ENCODE measurements around the gene ADRA2C. TPM values are rescaled to one million over a fixed set of nuclear protein-coding genes. Genes with fewer than 3 reads are reported as not detected.

ADRA2C gene
- total RNA-seq, 1 donor from 2014 or later = not detected

DNA sequence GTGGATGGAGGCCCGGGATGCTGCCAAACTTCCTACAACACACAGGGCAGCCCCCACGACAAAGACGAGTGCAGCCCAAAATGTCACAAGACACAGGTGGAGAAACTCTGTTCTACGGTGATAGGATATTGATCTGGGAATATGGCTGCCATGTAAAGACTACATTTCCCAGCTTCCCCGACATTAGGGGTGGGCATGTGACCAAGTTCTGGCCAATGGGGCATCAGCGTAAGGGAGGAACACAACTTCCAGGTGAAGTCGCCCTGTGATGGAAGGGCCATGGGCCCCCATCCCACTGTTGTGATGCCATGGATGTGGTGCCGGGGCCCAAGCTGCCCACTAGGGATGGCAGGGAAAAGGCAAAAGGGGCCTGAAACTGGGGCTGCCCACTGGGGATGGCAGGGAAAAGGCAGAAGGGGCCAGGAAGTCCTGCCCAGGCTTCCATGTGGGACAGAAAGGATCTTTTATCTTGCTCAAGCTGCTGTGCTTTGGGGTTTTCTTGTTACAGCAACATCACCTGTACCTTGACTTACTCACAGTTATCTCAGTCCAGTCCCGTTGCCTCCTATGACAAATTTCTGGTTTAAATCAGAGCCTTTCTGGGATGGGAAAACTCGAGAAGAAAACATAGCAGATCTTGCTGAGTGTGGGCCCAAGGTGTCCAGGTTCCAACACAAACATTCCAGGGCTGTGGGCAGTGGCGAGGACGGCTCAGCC lies 9.7 kb upstream of the ADRA2C start:
- Mint-ChIP-seq H3K36me3 (ENCODE audit: low read depth) (no peaks in the 10 kb centered on the region), H3K9me3 (no peaks in the 10 kb centered on the region), H3K27ac (no peak overlapping the region), H3K27me3 (ENCODE audit: insufficient read depth) (peaks cover 1% of the 10 kb centered on the region), H3K4me3 (no peak overlapping the region), H3K4me1 (ENCODE audit: low read depth) (no peaks in the 10 kb centered on the region)
- intact Hi-C loops (cut with micrococcal nuclease) = no loop called here
- no peak for DNase-seq (ENCODE audit: low spot score)

DNA sequence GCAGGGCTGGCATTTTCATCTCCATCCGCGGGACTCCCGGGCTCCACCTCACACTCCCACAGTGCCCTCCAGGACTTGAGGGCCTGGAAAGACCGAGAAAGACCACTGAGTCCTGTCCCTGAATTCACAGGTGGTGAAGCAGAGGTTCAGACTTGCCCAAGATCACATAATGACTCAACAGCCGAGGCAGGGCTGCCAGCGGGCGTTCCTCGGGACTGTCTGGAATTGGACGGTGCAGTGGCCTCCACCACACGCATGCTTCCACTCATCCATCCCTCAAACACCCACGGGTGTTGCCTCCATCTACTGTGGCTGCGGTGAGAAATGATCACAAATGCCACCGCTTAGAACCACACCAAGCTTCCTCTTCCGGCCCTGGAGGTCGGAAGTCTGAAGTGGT lies 6.9 kb upstream of the ADRA2C start:
- Mint-ChIP-seq H3K9me3 (no peaks in the 10 kb centered on the region), H3K36me3 (ENCODE audit: low read depth) (no peaks in the 10 kb centered on the region), H3K27me3 (ENCODE audit: insufficient read depth) (peaks cover 3% of the 10 kb centered on the region), H3K27ac (no peak overlapping the region), H3K4me1 (ENCODE audit: low read depth) (no peaks in the 10 kb centered on the region), H3K4me3 (no peak overlapping the region)
- no peak for DNase-seq (ENCODE audit: low spot score)
- intact Hi-C loops (cut with micrococcal nuclease) = no loop called here

DNA sequence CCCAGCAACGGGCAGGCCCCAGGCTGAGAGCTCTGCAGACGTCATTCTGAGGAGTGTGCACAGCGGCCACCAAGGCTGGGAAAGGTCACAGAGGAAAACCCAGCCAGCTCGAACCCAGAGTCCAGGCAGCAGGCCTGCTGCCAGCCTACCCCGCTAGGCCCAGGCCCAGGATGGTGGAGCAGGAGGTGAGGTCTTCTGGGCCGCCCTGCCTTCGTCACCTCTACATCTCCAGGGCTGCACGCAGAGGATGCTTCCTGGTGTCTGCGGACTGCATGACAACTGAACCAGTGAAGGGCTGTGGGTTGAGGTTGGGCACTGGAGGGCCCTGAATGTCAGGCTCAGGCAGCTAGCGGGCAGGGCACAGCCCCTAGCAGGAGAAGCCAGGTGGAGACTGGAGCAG lies 5.8 kb upstream of the ADRA2C start:
- Mint-ChIP-seq H3K36me3 (ENCODE audit: low read depth) (no peaks in the 10 kb centered on the region), H3K27me3 (ENCODE audit: insufficient read depth) (peaks cover 7% of the 10 kb centered on the region), H3K9me3 (no peaks in the 10 kb centered on the region), H3K4me1 (ENCODE audit: low read depth) (no peaks in the 10 kb centered on the region), H3K4me3 (no peak overlapping the region), H3K27ac (no peak overlapping the region)
- intact Hi-C loops (cut with micrococcal nuclease) = no loop called here
- DNase-seq (ENCODE audit: low spot score) = no peak

DNA sequence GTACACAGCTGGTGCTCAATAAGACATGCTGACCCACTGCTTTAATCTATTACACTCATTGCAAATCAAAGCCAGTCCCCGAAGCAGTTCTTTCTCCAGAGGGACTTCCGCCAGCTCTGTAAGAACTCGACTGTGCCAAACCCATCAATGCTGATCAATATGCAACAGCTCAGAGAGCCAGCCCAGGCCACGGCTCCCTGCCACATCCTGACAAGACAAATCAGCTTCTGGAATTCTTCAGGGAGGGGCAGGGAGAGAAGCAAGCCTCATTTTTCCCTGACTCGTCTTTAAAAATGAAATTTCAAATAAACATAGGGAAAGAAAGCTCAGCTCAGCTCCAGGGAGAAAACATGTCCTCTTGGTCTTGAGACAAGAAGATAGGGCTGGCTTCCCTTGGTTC lies 5.3 kb upstream of the ADRA2C start:
- H3K4me3 Mint-ChIP-seq = no peak overlapping the region
- peaks cover 7% of the 10 kb centered on the region for H3K27me3 Mint-ChIP-seq (ENCODE audit: insufficient read depth)
- no peaks in the 10 kb centered on the region for H3K9me3 Mint-ChIP-seq
- H3K4me1 Mint-ChIP-seq (ENCODE audit: low read depth) = no peaks in the 10 kb centered on the region
- no peak overlapping the region for H3K27ac Mint-ChIP-seq
- no peaks in the 10 kb centered on the region for H3K36me3 Mint-ChIP-seq (ENCODE audit: low read depth)
- intact Hi-C loops (cut with micrococcal nuclease) = no loop called here
- no peak for DNase-seq (ENCODE audit: low spot score)

DNA sequence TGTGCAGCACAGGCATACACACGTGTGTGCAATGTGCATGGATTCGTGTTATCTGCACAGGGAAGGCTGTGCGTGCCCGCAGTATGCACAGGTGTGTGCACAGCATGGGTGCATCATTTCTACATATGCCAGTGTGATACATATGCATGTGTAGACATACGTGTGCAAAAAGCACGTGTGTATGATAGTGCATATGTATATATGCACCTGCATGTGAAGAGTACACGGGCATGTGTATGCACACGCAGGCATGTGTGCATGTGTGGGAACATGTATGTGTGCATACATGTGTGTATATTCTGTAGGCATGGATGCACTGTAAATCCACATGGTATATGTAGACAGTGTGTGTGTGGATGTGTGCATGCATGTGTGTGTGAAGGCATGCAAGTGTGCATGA lies 3.9 kb upstream of the ADRA2C start:
- H3K27ac Mint-ChIP-seq = no peak overlapping the region
- intact Hi-C loops (cut with micrococcal nuclease) = no loop called here
- H3K36me3 Mint-ChIP-seq (ENCODE audit: low read depth) = no peaks in the 10 kb centered on the region
- peaks cover 9% of the 10 kb centered on the region for H3K27me3 Mint-ChIP-seq (ENCODE audit: insufficient read depth)
- H3K9me3 Mint-ChIP-seq = no peaks in the 10 kb centered on the region
- no peak overlapping the region for H3K4me3 Mint-ChIP-seq
- no peak for DNase-seq (ENCODE audit: low spot score)
- no peaks in the 10 kb centered on the region for H3K4me1 Mint-ChIP-seq (ENCODE audit: low read depth)

DNA sequence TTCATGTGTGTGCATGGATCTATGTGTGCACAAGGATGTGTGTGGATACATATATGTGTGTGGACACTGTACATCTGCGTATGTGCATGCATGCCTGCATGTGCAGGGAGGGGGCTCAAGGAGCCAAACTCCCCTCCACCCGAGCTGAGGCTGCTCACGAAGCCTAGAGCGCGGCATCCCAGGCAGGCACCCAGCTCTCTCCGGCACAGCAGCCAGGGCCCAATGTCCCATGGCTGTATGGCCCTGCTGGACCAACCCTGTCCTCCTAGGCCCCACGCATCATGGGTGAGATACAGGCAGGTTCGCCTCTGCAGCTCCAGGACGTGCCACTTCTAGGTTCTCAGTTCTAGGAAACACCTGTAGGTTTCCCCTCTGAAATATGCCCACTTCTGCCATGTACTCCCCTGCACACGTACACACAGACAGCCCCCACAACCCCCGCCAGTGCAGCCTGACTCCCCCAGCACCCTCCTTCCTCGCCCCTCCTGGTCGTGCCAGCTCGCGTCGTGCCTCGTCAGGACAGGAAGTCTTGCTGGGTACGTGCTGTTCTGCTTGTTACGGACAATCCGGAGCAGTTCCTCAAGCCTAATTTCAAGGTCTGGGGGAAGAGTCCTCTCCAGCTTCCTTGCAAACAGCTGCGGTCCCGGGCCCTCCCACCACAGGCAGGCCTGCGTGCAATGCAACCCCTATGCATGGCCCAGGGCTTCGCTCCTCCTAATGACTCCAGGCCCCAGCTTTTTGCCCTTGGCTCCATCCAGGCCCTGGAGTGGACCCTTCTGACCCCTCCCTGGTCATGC lies 3.2 kb upstream of the ADRA2C start:
- Mint-ChIP-seq H3K36me3 (ENCODE audit: low read depth) (peaks cover 3% of the 10 kb centered on the region), H3K4me1 (ENCODE audit: low read depth) (no peaks in the 10 kb centered on the region), H3K4me3 (no peak overlapping the region), H3K27me3 (ENCODE audit: insufficient read depth) (peaks cover 11% of the 10 kb centered on the region), H3K9me3 (no peaks in the 10 kb centered on the region), H3K27ac (no peak overlapping the region)
- intact Hi-C loops (cut with micrococcal nuclease) = no loop called here
- no peak for DNase-seq (ENCODE audit: low spot score)

DNA sequence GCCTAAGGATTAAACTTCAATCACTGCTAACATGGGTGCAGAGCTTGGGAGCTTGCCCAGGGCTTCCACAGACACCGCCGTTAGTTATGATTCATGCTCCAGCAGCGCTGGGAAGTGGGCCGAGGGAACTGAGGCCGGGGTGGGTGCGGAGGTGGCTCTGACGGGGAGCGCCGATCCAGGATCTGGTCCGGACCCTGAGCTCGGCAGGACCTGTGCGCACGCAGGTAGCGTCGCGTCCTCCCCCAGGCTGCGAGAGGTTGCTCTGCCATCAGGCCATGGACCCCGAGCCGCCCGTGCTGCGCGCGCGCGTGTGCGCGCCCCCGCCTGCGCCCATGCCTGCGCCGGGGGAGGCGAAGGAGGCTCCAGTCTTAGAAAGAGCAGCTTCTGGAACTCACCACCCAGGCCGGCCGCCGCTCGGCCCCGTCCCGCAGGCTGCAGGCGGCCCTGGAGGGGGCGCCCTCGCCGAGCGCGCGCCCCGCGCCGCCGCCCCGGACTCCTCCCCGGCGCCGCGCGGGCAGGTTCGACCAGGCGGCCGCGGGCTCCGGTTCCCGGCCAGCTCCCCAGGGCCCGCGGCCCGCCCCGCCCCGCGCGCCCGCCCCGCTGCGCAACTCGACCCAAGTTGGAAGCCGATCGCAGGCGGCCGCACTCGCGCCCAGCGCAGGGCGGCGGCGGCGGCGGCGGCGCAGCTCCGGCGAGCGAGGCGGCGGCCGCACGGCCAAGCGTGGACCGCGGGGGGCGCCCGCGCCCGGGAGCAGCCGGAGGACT lies 732 bp upstream of the ADRA2C start:
- H3K27ac Mint-ChIP-seq = no peak overlapping the region
- no peak for DNase-seq (ENCODE audit: low spot score)
- intact Hi-C loops (cut with micrococcal nuclease) = no loop called here
- peaks cover 3% of the 10 kb centered on the region for H3K36me3 Mint-ChIP-seq (ENCODE audit: low read depth)
- H3K4me3 Mint-ChIP-seq = no peak overlapping the region
- peaks cover 11% of the 10 kb centered on the region for H3K27me3 Mint-ChIP-seq (ENCODE audit: insufficient read depth)
- no peaks in the 10 kb centered on the region for H3K9me3 Mint-ChIP-seq
- H3K4me1 Mint-ChIP-seq (ENCODE audit: low read depth) = no peaks in the 10 kb centered on the region

DNA sequence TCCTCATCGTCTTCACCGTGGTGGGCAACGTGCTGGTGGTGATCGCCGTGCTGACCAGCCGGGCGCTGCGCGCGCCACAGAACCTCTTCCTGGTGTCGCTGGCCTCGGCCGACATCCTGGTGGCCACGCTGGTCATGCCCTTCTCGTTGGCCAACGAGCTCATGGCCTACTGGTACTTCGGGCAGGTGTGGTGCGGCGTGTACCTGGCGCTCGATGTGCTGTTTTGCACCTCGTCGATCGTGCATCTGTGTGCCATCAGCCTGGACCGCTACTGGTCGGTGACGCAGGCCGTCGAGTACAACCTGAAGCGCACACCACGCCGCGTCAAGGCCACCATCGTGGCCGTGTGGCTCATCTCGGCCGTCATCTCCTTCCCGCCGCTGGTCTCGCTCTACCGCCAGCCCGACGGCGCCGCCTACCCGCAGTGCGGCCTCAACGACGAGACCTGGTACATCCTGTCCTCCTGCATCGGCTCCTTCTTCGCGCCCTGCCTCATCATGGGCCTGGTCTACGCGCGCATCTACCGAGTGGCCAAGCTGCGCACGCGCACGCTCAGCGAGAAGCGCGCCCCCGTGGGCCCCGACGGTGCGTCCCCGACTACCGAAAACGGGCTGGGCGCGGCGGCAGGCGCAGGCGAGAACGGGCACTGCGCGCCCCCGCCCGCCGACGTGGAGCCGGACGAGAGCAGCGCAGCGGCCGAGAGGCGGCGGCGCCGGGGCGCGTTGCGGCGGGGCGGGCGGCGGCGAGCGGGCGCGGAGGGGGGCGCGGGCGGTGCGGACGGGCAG lies 792 bp downstream of the ADRA2C start:
- H3K27me3 Mint-ChIP-seq (ENCODE audit: insufficient read depth) = peaks cover 11% of the 10 kb centered on the region
- H3K27ac Mint-ChIP-seq = peak overlapping the region; percentile 23
- intact Hi-C loops (cut with micrococcal nuclease) = no loop called here
- no peaks in the 10 kb centered on the region for H3K9me3 Mint-ChIP-seq
- peaks cover 3% of the 10 kb centered on the region for H3K36me3 Mint-ChIP-seq (ENCODE audit: low read depth)
- no peak for DNase-seq (ENCODE audit: low spot score)
- no peaks in the 10 kb centered on the region for H3K4me1 Mint-ChIP-seq (ENCODE audit: low read depth)
- no peak overlapping the region for H3K4me3 Mint-ChIP-seq

DNA sequence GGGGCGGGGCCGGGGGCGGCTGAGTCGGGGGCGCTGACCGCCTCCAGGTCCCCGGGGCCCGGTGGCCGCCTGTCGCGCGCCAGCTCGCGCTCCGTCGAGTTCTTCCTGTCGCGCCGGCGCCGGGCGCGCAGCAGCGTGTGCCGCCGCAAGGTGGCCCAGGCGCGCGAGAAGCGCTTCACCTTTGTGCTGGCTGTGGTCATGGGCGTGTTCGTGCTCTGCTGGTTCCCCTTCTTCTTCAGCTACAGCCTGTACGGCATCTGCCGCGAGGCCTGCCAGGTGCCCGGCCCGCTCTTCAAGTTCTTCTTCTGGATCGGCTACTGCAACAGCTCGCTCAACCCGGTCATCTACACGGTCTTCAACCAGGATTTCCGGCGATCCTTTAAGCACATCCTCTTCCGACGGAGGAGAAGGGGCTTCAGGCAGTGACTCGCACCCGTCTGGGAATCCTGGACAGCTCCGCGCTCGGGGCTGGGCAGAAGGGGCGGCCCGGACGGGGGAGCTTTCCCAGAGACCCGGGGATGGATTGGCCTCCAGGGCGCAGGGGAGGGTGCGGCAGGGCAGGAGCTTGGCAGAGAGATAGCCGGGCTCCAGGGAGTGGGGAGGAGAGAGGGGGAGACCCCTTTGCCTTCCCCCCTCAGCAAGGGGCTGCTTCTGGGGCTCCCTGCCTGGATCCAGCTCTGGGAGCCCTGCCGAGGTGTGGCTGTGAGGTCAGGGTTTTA lies 1.5 kb downstream of the ADRA2C start:
- intact Hi-C loops (cut with micrococcal nuclease) = no loop called here
- no peaks in the 10 kb centered on the region for H3K9me3 Mint-ChIP-seq
- no peaks in the 10 kb centered on the region for H3K4me1 Mint-ChIP-seq (ENCODE audit: low read depth)
- H3K4me3 Mint-ChIP-seq = no peak overlapping the region
- no peak overlapping the region for H3K27ac Mint-ChIP-seq
- peaks cover 11% of the 10 kb centered on the region for H3K27me3 Mint-ChIP-seq (ENCODE audit: insufficient read depth)
- H3K36me3 Mint-ChIP-seq (ENCODE audit: low read depth) = peaks cover 3% of the 10 kb centered on the region
- no peak for DNase-seq (ENCODE audit: low spot score)

DNA sequence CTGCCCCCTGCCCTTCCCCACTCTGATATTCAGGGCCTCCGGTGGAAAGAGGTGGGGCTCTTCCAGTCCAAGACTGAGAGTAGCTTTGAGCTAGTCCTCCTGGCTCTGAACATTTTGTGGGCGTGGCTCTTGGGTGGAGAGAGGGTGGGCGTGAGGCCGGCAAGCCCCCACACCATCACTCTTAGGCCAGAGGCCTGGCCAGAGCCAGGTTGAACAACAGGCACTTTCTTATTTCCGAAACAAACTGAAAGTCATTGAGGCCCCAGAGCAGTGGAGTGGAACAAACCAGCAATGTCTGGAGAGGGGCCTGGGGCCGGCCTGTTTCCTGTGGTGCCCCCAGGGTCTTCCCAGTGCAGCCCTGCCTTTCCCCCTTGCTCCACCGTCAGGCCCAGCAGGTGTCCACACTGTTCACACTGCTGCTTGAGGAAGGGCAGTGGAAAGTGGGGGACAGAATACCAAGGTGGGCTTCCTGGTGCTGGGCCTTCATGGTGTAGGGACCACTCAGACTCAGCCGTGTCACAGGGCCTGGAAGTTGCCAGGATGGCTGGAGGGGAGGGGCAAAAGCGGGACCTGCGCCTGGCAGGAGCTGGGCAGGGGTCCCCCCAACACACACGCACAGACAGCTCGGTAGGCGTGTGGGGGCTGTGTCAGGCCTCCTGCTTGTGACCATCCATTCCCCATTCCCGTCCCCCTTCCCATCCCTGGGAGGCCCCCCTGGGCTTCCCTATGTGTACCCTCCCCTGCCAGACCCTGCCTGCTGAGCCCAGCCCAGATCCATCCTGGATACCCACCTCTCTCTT lies 2.9 kb downstream of the ADRA2C start:
- H3K27ac Mint-ChIP-seq = no peak overlapping the region
- no peaks in the 10 kb centered on the region for H3K4me1 Mint-ChIP-seq (ENCODE audit: low read depth)
- H3K9me3 Mint-ChIP-seq = no peaks in the 10 kb centered on the region
- no peak for DNase-seq (ENCODE audit: low spot score)
- no peak overlapping the region for H3K4me3 Mint-ChIP-seq
- H3K27me3 Mint-ChIP-seq (ENCODE audit: insufficient read depth) = peaks cover 10% of the 10 kb centered on the region
- intact Hi-C loops (cut with micrococcal nuclease) = no loop called here
- peaks cover 3% of the 10 kb centered on the region for H3K36me3 Mint-ChIP-seq (ENCODE audit: low read depth)

DNA sequence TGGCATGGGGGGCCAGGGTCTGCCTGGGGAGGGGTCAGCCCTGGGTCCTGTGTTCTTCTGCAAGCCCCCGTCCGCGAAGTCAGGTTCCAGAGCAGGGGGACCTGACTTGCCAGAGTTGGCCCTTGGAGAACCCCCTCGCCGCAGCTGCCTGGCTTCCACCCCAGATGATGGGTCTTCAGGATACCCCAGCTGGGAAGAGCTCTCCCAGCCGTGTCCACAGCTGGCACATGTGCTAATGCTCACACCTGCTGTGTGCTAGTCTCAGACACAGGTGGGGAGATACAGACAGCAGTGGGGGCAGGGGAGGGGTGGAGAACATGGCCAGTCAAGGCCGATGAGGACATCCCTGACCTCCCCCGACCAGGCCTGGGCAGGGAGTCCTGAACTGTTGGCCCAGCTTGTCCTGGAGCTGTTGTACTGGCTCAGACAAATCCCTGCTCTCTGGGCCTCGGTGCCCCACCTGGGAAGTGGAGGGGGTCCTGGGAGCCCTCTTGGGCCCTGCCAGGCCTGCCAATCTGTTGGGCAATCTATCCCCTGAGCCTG lies 3.5 kb downstream of the ADRA2C start:
- no peak overlapping the region for H3K27ac Mint-ChIP-seq
- no peak for DNase-seq (ENCODE audit: low spot score)
- H3K4me3 Mint-ChIP-seq = no peak overlapping the region
- peaks cover 3% of the 10 kb centered on the region for H3K36me3 Mint-ChIP-seq (ENCODE audit: low read depth)
- intact Hi-C loops (cut with micrococcal nuclease) = no loop called here
- H3K27me3 Mint-ChIP-seq (ENCODE audit: insufficient read depth) = peaks cover 5% of the 10 kb centered on the region
- H3K9me3 Mint-ChIP-seq = no peaks in the 10 kb centered on the region
- no peaks in the 10 kb centered on the region for H3K4me1 Mint-ChIP-seq (ENCODE audit: low read depth)

Measured in activated T-helper 1 cell treated with anti-CD3 and anti-CD28 coated beads, Interleukin-12 subunit alpha, Interleukin-12 subunit beta, Interleukin-2, Interleukin-4 antibody, amounts not matched to agents 30 ng/mL and 10 ng/mL and 1 ng/mL, durations not matched to agents 14 hours and 24 hours and 36 hours (primary cell).